Bronchial epithelial cell (primary cell): ENCODE data around the gene TMEM256. TPM values are rescaled to one million over a fixed set of nuclear protein-coding genes. Genes with fewer than 3 reads are reported as not detected.
A peak's percentile ranks its signal among the peaks of the same experiment; 100 is the strongest.

Experiments used
- DNase-seq: peaks from one replicate; pipeline ENCODE4 v3.0.0-alpha.2; 2010; ENCODE audit warnings: low read depth
- FAIRE-seq: peaks from 2 replicates; lab custom pipeline; 2011; peaks lifted over from hg19 to GRCh38; lab: Jason Lieb, UNC
- H3K27me3 ChIP-seq: 2 replicates; pipeline ENCODE4 v1.5.1; 2011; ENCODE audit warnings: low read length; ENCODE audit not compliant: control insufficient read depth, insufficient read depth
- H3K36me3 ChIP-seq: 2 replicates; pipeline ENCODE4 v1.5.1; 2011; ENCODE audit warnings: low read length; ENCODE audit not compliant: control insufficient read depth, insufficient read depth
- H3K4me3 ChIP-seq: 2 replicates; pipeline ENCODE4 v1.5.1; 2011; ENCODE audit warnings: mild to moderate bottlenecking, low read depth, low read length, control low read depth
- total RNA-seq: library from RNA; depleted of rRNA; stranded (reverse); fragments of >200 nt; gene quantifications from 2 replicates; pipeline ENCODE4 v1.2.1, GENCODE V29; 2014
- TF ChIP-seq, protein P1 (sequence below): IDR thresholded peaks from 2 replicates; pipeline ENCODE4 v1.5.1; 2011; ENCODE audit warnings: mild to moderate bottlenecking, moderate library complexity, low read length, control low read depth, inconsistent platforms; ENCODE audit not compliant: insufficient read depth, severe bottlenecking

The TMEM256 gene
- total RNA-seq, 1 donor from 2014 or later: 40.3 TPM

DNA sequence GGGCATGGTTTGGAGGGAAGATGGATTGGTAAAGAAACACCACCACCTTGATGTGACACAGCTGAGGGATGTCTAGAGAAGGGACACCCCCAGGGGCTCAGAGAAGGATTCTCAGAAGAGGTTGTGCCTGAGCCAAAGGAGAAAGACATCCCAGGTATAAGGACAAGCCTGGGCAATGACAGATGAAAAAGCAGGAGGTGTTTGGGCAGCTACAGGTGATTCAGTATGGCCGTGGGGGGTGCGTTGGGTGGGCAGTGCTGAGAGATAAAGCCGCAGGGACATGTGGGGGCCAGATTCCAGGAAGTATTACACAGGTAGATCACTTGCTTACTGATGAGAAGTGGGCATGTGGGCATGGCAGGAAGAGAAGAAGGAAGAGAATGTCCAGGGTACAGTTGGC lies 42.0 kb downstream of the TMEM256 start:
- H3K27me3 ChIP-seq: no peaks in the 10 kb centered on the region
- FAIRE-seq (peak; percentile 47), DNase-seq (peak; percentile 91)
- H3K4me3 ChIP-seq: no peak overlapping the region
- no peaks in the 10 kb centered on the region for H3K36me3 ChIP-seq
- TF ChIP-seq, protein P1, sequence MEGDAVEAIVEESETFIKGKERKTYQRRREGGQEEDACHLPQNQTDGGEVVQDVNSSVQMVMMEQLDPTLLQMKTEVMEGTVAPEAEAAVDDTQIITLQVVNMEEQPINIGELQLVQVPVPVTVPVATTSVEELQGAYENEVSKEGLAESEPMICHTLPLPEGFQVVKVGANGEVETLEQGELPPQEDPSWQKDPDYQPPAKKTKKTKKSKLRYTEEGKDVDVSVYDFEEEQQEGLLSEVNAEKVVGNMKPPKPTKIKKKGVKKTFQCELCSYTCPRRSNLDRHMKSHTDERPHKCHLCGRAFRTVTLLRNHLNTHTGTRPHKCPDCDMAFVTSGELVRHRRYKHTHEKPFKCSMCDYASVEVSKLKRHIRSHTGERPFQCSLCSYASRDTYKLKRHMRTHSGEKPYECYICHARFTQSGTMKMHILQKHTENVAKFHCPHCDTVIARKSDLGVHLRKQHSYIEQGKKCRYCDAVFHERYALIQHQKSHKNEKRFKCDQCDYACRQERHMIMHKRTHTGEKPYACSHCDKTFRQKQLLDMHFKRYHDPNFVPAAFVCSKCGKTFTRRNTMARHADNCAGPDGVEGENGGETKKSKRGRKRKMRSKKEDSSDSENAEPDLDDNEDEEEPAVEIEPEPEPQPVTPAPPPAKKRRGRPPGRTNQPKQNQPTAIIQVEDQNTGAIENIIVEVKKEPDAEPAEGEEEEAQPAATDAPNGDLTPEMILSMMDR: no peak

DNA sequence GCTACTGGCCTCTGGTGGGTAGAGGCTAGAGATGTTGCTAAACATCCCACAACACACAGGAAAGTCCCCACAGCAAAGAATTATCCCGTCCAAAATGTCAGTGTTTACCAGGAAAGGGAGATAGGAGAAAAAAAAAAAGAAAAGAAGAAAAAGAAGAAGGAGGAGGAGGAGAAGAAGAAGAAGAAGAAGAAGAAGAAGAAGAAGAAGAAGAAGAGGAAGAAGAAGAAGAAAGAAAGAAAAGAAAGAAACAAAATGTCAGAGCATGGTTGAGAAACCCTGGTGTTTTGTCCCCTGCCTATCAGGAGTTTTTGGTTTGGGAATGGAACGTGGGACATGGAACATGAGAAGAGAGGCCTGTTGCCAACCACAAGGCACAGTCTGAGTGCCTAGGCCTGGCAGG lies 46.5 kb downstream of the TMEM256 start:
- no peak for FAIRE-seq
- TF ChIP-seq, protein P1: no peak
- H3K27me3 ChIP-seq: no peaks in the 10 kb centered on the region

DNA sequence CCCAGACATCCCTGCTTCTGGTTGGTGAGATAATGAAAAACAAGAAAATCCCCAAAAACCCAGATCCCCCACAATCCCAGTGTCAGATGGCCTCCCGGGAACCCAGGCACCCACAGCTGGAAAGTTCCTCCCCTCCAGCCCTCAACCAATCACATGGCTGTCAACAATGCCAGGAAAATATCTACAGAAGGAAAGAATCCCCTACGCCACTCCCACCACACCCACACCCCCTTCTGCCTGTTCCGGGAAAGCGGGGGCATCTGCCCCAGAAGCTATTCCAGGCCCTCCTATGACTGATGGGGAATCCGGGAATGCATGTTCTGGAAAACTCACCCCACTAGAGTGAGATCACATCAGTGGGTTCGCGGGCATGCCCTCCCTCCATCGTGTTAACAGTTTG lies 47.1 kb downstream of the TMEM256 start:
- H3K27me3 ChIP-seq: no peaks in the 10 kb centered on the region

More for the DNA sequence above, 46.5 kb downstream of the TMEM256 start:
- Histone ChIP-seq H3K4me3 (no peak overlapping the region), H3K36me3 (no peaks in the 10 kb centered on the region)
- DNase-seq: no peak

DNA sequence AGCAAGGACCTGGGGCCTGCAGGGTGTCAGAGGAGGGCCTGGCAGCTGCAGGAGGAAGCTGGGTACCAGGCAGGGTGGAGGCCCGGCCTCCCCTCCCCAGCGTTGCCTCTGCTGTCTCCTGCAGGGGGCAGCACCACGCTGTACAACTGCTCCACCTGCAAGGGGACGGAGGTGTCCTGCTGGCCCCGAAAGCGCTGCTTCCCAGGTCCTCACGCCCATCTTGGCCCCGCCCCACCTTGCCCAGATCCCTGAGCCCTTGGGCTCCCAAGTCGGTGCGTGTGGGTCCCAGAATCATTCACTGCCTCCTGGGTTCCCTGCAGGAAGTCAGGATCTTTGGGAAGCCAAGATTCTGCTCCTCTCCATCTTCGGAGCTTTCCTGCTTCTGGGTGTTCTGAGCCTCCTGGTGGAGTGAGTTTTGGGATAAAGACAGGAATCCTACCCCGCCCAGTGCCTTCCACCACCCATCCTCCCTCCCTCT lies 47.8 kb downstream of the TMEM256 start:
- Histone ChIP-seq H3K4me3 (no peak overlapping the region), H3K36me3 (no peaks in the 10 kb centered on the region), H3K27me3 (no peaks in the 10 kb centered on the region)
- TF ChIP-seq, protein P1: peak; percentile 97
- FAIRE-seq (peak; percentile 47), DNase-seq (peak; percentile 82)

More for the DNA sequence above, 47.1 kb downstream of the TMEM256 start:
- FAIRE-seq (no peak), DNase-seq (no peak)
- Histone ChIP-seq H3K4me3 (no peak overlapping the region), H3K36me3 (no peaks in the 10 kb centered on the region)
- TF ChIP-seq, protein P1: no peak

DNA sequence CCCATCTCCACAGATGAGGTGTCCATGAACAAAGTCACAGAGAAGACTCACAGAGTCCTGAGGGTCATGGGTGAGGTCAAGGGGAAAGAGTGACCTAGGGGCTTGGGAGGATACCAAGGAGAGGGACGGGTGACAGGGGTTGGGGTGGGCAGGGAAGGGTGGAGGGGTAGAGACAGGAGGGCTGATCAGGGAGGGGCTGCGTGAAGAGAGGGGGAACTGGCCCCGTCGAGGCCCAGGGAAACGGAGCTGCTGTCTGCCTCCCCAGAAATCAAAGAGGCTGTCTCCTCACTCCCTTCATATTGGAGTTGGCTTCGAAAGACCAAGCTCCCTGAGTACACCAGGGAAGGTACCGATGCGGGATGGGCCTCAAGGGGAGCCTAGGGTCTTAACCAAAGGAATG lies 48.3 kb downstream of the TMEM256 start:
- H3K27me3 ChIP-seq: no peaks in the 10 kb centered on the region
- no peak overlapping the region for H3K4me3 ChIP-seq
- FAIRE-seq (no peak), DNase-seq (peak; percentile 29)
- TF ChIP-seq, protein P1: no peak
- H3K36me3 ChIP-seq: no peaks in the 10 kb centered on the region

DNA sequence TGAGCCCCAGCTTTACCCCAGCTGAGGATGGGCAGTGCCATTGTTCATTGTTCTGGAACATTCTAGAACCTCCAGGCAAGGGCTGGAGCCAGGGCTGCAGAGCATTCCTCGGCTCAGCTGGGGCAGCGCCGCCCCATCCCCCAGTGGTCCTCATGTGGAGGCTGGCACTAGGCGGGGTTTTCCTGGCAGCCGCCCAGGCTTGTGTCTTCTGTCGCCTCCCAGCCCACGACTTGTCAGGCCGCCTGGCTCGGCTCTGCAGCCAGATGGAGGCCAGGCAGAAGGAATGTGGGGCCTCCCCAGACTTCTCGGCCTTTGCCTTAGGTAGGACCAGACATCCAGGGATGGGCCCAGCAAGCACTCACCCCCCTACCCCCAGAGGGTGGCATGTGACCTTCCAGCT lies 48.8 kb downstream of the TMEM256 start, which contains the start of gene TMEM95:
TMEM95 (plus strand) TSS at position 104 of the 400 bp plus-strand sequence; CDS start at position 153, 49 bp downstream.
- H3K4me3 ChIP-seq: peak within 1 kb of the TSS; percentile 96
- DNase-seq: peak; percentile 41

More for the DNA sequence above, 48.8 kb downstream of the TMEM256 start, which contains the start of gene TMEM95:
- Histone ChIP-seq H3K27me3 (no peaks in the 10 kb centered on the region), H3K36me3 (no peaks in the 10 kb centered on the region)
- FAIRE-seq: no peak
- TF ChIP-seq, protein P1: no peak
